HG03060 (cell line): Measurements from ENCODE around the gene LLCFC1.

Experiments used
- ATAC-seq: cut with Tn5 transposase; IDR thresholded peaks from one replicate; pipeline ENCODE4 v1.9.1; 2021; ENCODE audit warnings: low read depth, moderate number of reproducible peaks; ENCODE audit not compliant: unreplicated experiment

LLCFC1 gene

GRCh38 chr7:142935941-142936565 is 3.2 kb upstream of the LLCFC1 start:
- ATAC-seq = no peak

- ATAC-seq = no peak
Measured at GRCh38 chr7:142938611-142939010, 673 bp upstream of the LLCFC1 start.

- no peak for ATAC-seq
Measured at GRCh38 chr7:142940966-142941535, 1.8 kb downstream of the LLCFC1 start.

GRCh38 chr7:142941541-142941940 is 2.3 kb downstream of the LLCFC1 start:
- no peak for ATAC-seq

GRCh38 chr7:142942746-142943145 is 3.5 kb downstream of the LLCFC1 start:
- ATAC-seq = no peak

GRCh38 chr7:142943706-142944268 is 4.5 kb downstream of the LLCFC1 start:
- no peak for ATAC-seq

GRCh38 chr7:142945001-142945400 is 5.7 kb downstream of the LLCFC1 start:
- ATAC-seq = no peak

GRCh38 chr7:142948603-142949002 is 9.3 kb downstream of the LLCFC1 start:
- no peak for ATAC-seq

GRCh38 chr7:142950235-142950634 is 11.0 kb downstream of the LLCFC1 start:
- no peak for ATAC-seq

- peak; percentile 52 for ATAC-seq
Measured at GRCh38 chr7:142954680-142955268, 15.5 kb downstream of the LLCFC1 start.

GRCh38 chr7:142956951-142957623 is 17.8 kb downstream of the LLCFC1 start:
- ATAC-seq = no peak

GRCh38 chr7:142957723-142958122 is 18.4 kb downstream of the LLCFC1 start:
- no peak for ATAC-seq

- no peak for ATAC-seq
Measured at GRCh38 chr7:142959202-142959601, 19.9 kb downstream of the LLCFC1 start.

- ATAC-seq = no peak
Measured at GRCh38 chr7:142960955-142961512, 21.8 kb downstream of the LLCFC1 start.

- no peak for ATAC-seq
Measured at GRCh38 chr7:142961595-142961972, 22.3 kb downstream of the LLCFC1 start.

- no peak for ATAC-seq
Measured at GRCh38 chr7:142961973-142962926, 23.0 kb downstream of the LLCFC1 start, which contains the start of gene KEL. TSS of gene KEL (minus strand) at chr7:142962363. CDS start at chr7:142962206, 157 bp downstream.

- ATAC-seq = no peak
Measured at GRCh38 chr7:142962991-142963390, 23.7 kb downstream of the LLCFC1 start.

GRCh38 chr7:142963993-142964392 is 24.7 kb downstream of the LLCFC1 start:
- ATAC-seq = no peak

- no peak for ATAC-seq
Measured at GRCh38 chr7:142964502-142965246, 25.4 kb downstream of the LLCFC1 start.
